Vagina (tissue), 2 donors: Measurements from ENCODE around the gene DCLK2. TPM values are rescaled to one million over a fixed set of nuclear protein-coding genes. Genes with fewer than 3 reads are reported as not detected.

Experiments used
- DNase-seq, 2 donors: peaks; one replicate each; pipeline ENCODE4 v3.0.0-alpha.2; 2017; ENCODE audit errors: extremely low spot score in 2 of 2
- H3K27ac ChIP-seq: fragments of 200-600 bp; sonication (generic); one replicate; pipeline ENCODE4 v1.5.1; 2019
- H3K27me3 ChIP-seq: fragments of 200-600 bp; sonication (generic); one replicate; pipeline ENCODE4 v1.5.1; 2019
- H3K36me3 ChIP-seq, 2 donors: fragments of 200-600 bp; sonication (generic); one replicate each; pipeline ENCODE4 v1.5.1; 2017 to 2019
- H3K4me1 ChIP-seq: fragments of 200-600 bp; sonication (generic); one replicate; pipeline ENCODE4 v1.5.1; 2019
- H3K4me3 ChIP-seq, 2 donors: fragments of 200-600 bp; sonication (generic); 1 replicate in 1 of 2; 2 replicates in 1 of 2; pipeline ENCODE4 v1.5.1; 2016 to 2019
- H3K9me3 ChIP-seq: fragments of 200-600 bp; sonication (generic); one replicate; pipeline ENCODE4 v1.5.1; 2019
- CTCF ChIP-seq, 3 experiments: fragments of 450-650 bp in 2 of 3; fragments of 200-600 bp in 1 of 3; sonication (generic) in 1 of 3; IDR thresholded peaks; one replicate each; pipeline ENCODE4 v1.5.1; 2017 to 2019; ENCODE audit warnings: antibody characterized with exemption in 3 of 3, mild to moderate bottlenecking in 2 of 3, moderate library complexity in 2 of 3
- POLR2A ChIP-seq, 2 donors: fragments of 450-650 bp; IDR thresholded peaks; one replicate each; pipeline ENCODE4 v1.6.1; 2017; ENCODE audit warnings: antibody characterized with exemption in 2 of 2, mild to moderate bottlenecking in 2 of 2, moderate library complexity in 2 of 2
- POLR2AphosphoS5 ChIP-seq, 2 donors: sonication (generic); formaldehyde crosslinking; IDR thresholded peaks; one replicate each; pipeline ENCODE4 v1.9.0; 2017; ENCODE audit warnings: antibody characterized with exemption in 2 of 2, mild to moderate bottlenecking in 2 of 2, low read depth in 1 of 2; ENCODE audit not compliant: insufficient read depth in 1 of 2
- intact Hi-C: fragments of 100-400 bp; cut with DNase I; formaldehyde crosslinking; loops from one replicate; pipeline ENCODE4 v1.15.1; 2023
- total RNA-seq: library from RNA; depleted of rRNA; stranded (reverse); fragments of >200 nt; gene quantifications from one replicate; pipeline ENCODE4 v1.2.3, GENCODE V29; 2016

DCLK2 gene
- total RNA-seq, 1 donor from 2014 or later: 5.9 TPM

DNA sequence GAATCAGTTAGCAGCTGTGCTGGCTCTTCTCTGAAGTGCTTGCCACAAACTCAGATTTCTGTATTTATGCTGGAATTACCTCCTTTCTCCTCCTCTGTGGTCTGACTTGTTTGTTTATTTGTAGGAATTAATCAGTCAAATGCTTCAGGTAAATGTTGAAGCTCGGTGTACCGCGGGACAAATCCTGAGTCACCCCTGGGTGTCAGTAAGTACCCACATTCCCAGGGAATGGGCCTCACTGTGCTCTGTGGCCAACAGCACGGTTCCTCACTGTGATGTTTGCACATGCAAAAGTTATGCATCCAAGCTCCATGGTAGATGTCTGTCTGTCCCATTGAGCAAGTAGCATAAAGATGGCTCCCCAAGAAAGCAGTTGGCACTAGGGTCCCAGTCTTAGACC, 169.9 kb downstream of the DCLK2 start:
- H3K27me3 ChIP-seq: no peaks in the 10 kb centered on the region
- no peak for TF ChIP-seq POLR2AphosphoS5 (IDR thresholded peaks at IDR 0.05; ENCODE audit: insufficient read depth in 1 of 2, low read depth in 1 of 2)
- TF ChIP-seq POLR2A (IDR thresholded peaks at IDR 0.05): no peak
- no peak for TF ChIP-seq CTCF (IDR thresholded peaks at IDR 0.05)
- no peak overlapping the region for H3K27ac ChIP-seq
- no peaks in the 10 kb centered on the region for H3K36me3 ChIP-seq
- H3K4me3 ChIP-seq: no peak overlapping the region
- intact Hi-C loops: loop anchor here (10.0 kb wide), 1 partner anchor 243 kb away; no protein-coding TSS in a partner anchor
- DNase-seq: no peak
- H3K9me3 ChIP-seq: no peaks in the 10 kb centered on the region
- H3K4me1 ChIP-seq: no peaks in the 10 kb centered on the region

GRCh38 chr4:150250293-150250997, 172.2 kb downstream of the DCLK2 start:
- Histone ChIP-seq H3K36me3 (no peaks in the 10 kb centered on the region), H3K27ac (no peak overlapping the region), H3K4me1 (no peaks in the 10 kb centered on the region), H3K27me3 (no peaks in the 10 kb centered on the region), H3K4me3 (no peak overlapping the region), H3K9me3 (no peaks in the 10 kb centered on the region)
- no peak for DNase-seq
- intact Hi-C loops: no loop called here
- TF ChIP-seq CTCF (IDR thresholded peaks at IDR 0.05): no peak
- no peak for TF ChIP-seq POLR2A (IDR thresholded peaks at IDR 0.05)
- no peak for TF ChIP-seq POLR2AphosphoS5 (IDR thresholded peaks at IDR 0.05; ENCODE audit: insufficient read depth in 1 of 2, low read depth in 1 of 2)

GRCh38 chr4:150250998-150251651, 172.9 kb downstream of the DCLK2 start:
- Histone ChIP-seq H3K36me3 (no peaks in the 10 kb centered on the region), H3K27ac (no peak overlapping the region), H3K27me3 (no peaks in the 10 kb centered on the region), H3K4me1 (no peaks in the 10 kb centered on the region), H3K4me3 (no peak overlapping the region), H3K9me3 (no peaks in the 10 kb centered on the region)
- TF ChIP-seq POLR2A (IDR thresholded peaks at IDR 0.05): no peak
- no peak for TF ChIP-seq CTCF (IDR thresholded peaks at IDR 0.05)
- no peak for TF ChIP-seq POLR2AphosphoS5 (IDR thresholded peaks at IDR 0.05; ENCODE audit: insufficient read depth in 1 of 2, low read depth in 1 of 2)
- no peak for DNase-seq
- intact Hi-C loops: no loop called here

GRCh38 chr4:150251752-150252190, 173.5 kb downstream of the DCLK2 start:
- intact Hi-C loops: no loop called here
- Histone ChIP-seq H3K27ac (no peak overlapping the region), H3K9me3 (no peaks in the 10 kb centered on the region), H3K27me3 (no peaks in the 10 kb centered on the region), H3K4me1 (peaks cover 4% of the 10 kb centered on the region), H3K4me3 (no peak overlapping the region), H3K36me3 (no peaks in the 10 kb centered on the region)
- TF ChIP-seq CTCF (IDR thresholded peaks at IDR 0.05) (no peak), POLR2A (IDR thresholded peaks at IDR 0.05) (no peak), POLR2AphosphoS5 (IDR thresholded peaks at IDR 0.05; ENCODE audit: insufficient read depth in 1 of 2, low read depth in 1 of 2) (no peak)
- DNase-seq: no peak

- no peaks in the 10 kb centered on the region for H3K27me3 ChIP-seq
- H3K4me3 ChIP-seq: no peak overlapping the region
- no peak overlapping the region for H3K27ac ChIP-seq
- peaks cover 8% of the 10 kb centered on the region for H3K4me1 ChIP-seq
- no peaks in the 10 kb centered on the region for H3K36me3 ChIP-seq
- H3K9me3 ChIP-seq: no peaks in the 10 kb centered on the region
- no peak for DNase-seq
- intact Hi-C loops: no loop called here
- TF ChIP-seq POLR2AphosphoS5 (IDR thresholded peaks at IDR 0.05; ENCODE audit: insufficient read depth in 1 of 2, low read depth in 1 of 2): no peak
- TF ChIP-seq CTCF (IDR thresholded peaks at IDR 0.05): no peak
- TF ChIP-seq POLR2A (IDR thresholded peaks at IDR 0.05): no peak
Observed at GRCh38 chr4:150252306-150252705, 174.1 kb downstream of the DCLK2 start.
